B cell (primary cell): ENCODE results near the gene FOXJ1. TPM values are rescaled to one million over a fixed set of nuclear protein-coding genes. Genes with fewer than 3 reads are reported as not detected.

Experiments used
- ATAC-seq: fragments of 200-7000 bp; cut with Tn5 transposase; one replicate; pipeline ENCODE4 v1.10.0; 2021; ENCODE audit warnings: low read depth, mild to moderate bottlenecking, moderate number of reproducible peaks, moderate library complexity
- CTCF ChIA-PET: fragments of 350-600 bp; sonication (Branson Sonifier 250); formaldehyde crosslinking; loops from one replicate; lab custom pipeline; 2021; ENCODE audit warnings: antibody characterized with exemption, inconsistent platforms; lab: Charles Lee
- POLR2A ChIA-PET: fragments of 350-600 bp; sonication (Branson Sonifier 250); formaldehyde crosslinking; loops from one replicate; lab custom pipeline; 2021; ENCODE audit warnings: antibody characterized with exemption; lab: Charles Lee
- DNase-seq: peaks from one replicate; pipeline ENCODE4 v3.0.0; 2013
- H2AFZ ChIP-seq: 2 replicates; pipeline ENCODE4 v1.6.1; 2012; ENCODE audit warnings: mild to moderate bottlenecking, low read depth, low read length; ENCODE audit not compliant: insufficient read depth, poor library complexity, severe bottlenecking
- H3K27ac ChIP-seq, 2 donors: 1 replicate in 1 of 2; 2 replicates in 1 of 2; pipeline ENCODE4 v1.5.1; 2012 to 2013; ENCODE audit warnings: low read length in 2 of 2, mild to moderate bottlenecking in 2 of 2, moderate library complexity in 1 of 2
- H3K27me3 ChIP-seq, 4 experiments: fragments of 200-600 bp in 1 of 4; sonication (generic) in 1 of 4; replicated peaks in 1 of 4; 1 replicate in 2 of 4; 2 replicates in 2 of 4; pipeline versions ENCODE4 v1.6.1 to v1.7.0; 2013 to 2016; ENCODE audit warnings: low read length in 3 of 4, mild to moderate bottlenecking in 2 of 4, mixed read lengths in 1 of 4, moderate library complexity in 1 of 4; ENCODE audit not compliant: insufficient read depth in 4 of 4, control insufficient read depth in 3 of 4; ENCODE audit errors: control extremely low read depth in 1 of 4
- H3K36me3 ChIP-seq, 2 experiments: replicated peaks in 1 of 2; 1 replicate in 1 of 2; 2 replicates in 1 of 2; pipeline versions ENCODE4 v1.6.1 to v1.7.1; 2013; ENCODE audit warnings: low read length in 1 of 2; ENCODE audit not compliant: insufficient read depth in 2 of 2, control insufficient read depth in 1 of 2; ENCODE audit errors: control extremely low read depth in 1 of 2, extremely low read depth in 1 of 2
- H3K4me1 ChIP-seq, 2 donors: fragments of 200-600 bp in 1 of 2; sonication (generic) in 1 of 2; 1 replicate in 1 of 2; 2 replicates in 1 of 2; pipeline versions ENCODE4 v1.5.1 to v1.6.1; 2013 to 2017; ENCODE audit warnings: low read length in 2 of 2; ENCODE audit not compliant: control insufficient read depth in 2 of 2, insufficient read depth in 2 of 2
- H3K4me2 ChIP-seq: replicated peaks from 2 replicates; pipeline ENCODE3; 2012; ENCODE audit warnings: mild to moderate bottlenecking, low read depth, low read length; ENCODE audit not compliant: poor library complexity, severe bottlenecking
- H3K4me3 ChIP-seq, 5 experiments: fragments of 200-600 bp in 1 of 5; sonication (generic) in 1 of 5; 1 replicate in 3 of 5; 2 replicates in 2 of 5; pipeline versions ENCODE4 v1.5.1 to v1.7.0; 2011 to 2016; ENCODE audit warnings: low read length in 4 of 5, mild to moderate bottlenecking in 4 of 5, low read depth in 2 of 5, control low read depth in 1 of 5, moderate library complexity in 1 of 5; ENCODE audit not compliant: insufficient read depth in 1 of 5; ENCODE audit errors: control extremely low read depth in 1 of 5, extremely low read depth in 1 of 5
- H3K79me2 ChIP-seq: fragments of 200-600 bp; sonication (generic); one replicate; pipeline ENCODE4 v1.6.0; 2016; ENCODE audit warnings: low read length; ENCODE audit not compliant: control insufficient read depth, insufficient read depth
- H3K9ac ChIP-seq: fragments of 200-600 bp; sonication (generic); 2 replicates; pipeline ENCODE4 v1.6.1; 2017; ENCODE audit warnings: mild to moderate bottlenecking, low read length, moderate library complexity
- H3K9me3 ChIP-seq, 3 donors: one replicate each; pipeline versions ENCODE4 v1.6.1 to v1.7.1; 2013; ENCODE audit warnings: low read length in 2 of 3; ENCODE audit not compliant: control insufficient read depth in 2 of 3, insufficient read depth in 1 of 3; ENCODE audit errors: control extremely low read depth in 1 of 3
- H4K20me1 ChIP-seq: 2 replicates; pipeline ENCODE4 v1.6.0; 2012; ENCODE audit warnings: mild to moderate bottlenecking, low read length; ENCODE audit not compliant: insufficient read depth, control insufficient read depth, poor library complexity, severe bottlenecking
- H3K27ac Mint-ChIP-seq: one replicate; pipeline ENCODE4 v1.8.0; 2021; ENCODE audit warnings: mixed read lengths
- H3K27me3 Mint-ChIP-seq: one replicate; pipeline ENCODE4 v1.8.0; 2021; ENCODE audit warnings: mixed read lengths
- H3K4me1 Mint-ChIP-seq: one replicate; pipeline ENCODE4 v1.8.0; 2021; ENCODE audit warnings: mixed read lengths
- H3K4me3 Mint-ChIP-seq: one replicate; pipeline ENCODE4 v1.8.0; 2021; ENCODE audit warnings: mixed read lengths
- H3K9me3 Mint-ChIP-seq: one replicate; pipeline ENCODE4 v1.8.0; 2022; ENCODE audit warnings: mixed read lengths; ENCODE audit not compliant: insufficient read depth
- CTCF ChIP-seq: fragments of 200-600 bp; IDR thresholded peaks from one replicate; pipeline ENCODE4 v1.8.0; 2022; ENCODE audit warnings: antibody characterized with exemption, mild to moderate bottlenecking
- EZH2 ChIP-seq: IDR thresholded peaks from 2 replicates; pipeline ENCODE4 v1.6.1; 2012; ENCODE audit warnings: borderline replicate concordance, low read depth, mild to moderate bottlenecking, moderate library complexity, low read length; ENCODE audit not compliant: insufficient read depth, poor library complexity, severe bottlenecking
- WGBS: methylation state at CpG from one replicate; pipeline ENCODE4 v1.1.5; 2013; ENCODE audit warnings: missing lambda C conversion rate; ENCODE audit not compliant: insufficient coverage; 5-methylcytosine and 5-hydroxymethylcytosine counted together
- intact Hi-C: fragments of 100-400 bp; cut with micrococcal nuclease; formaldehyde crosslinking; loops from one replicate; pipeline ENCODE4 v1.10.0; 2022
- polyA plus RNA-seq: library from polyadenylated mRNA; depleted of rRNA; stranded (reverse); fragments of >200 nt; gene quantifications from 2 replicates; pipeline ENCODE4 v1.2.3, GENCODE V29; 2012
- total RNA-seq, 2 donors: library from RNA; stranded (reverse); fragments of 120-200 nt in 1 of 2; gene quantifications; 1 replicate in 1 of 2; 2 replicates in 1 of 2; pipeline versions ENCODE4 v1.2.3 to v1.2.4, GENCODE V29; 2013 to 2022

The FOXJ1 gene
- total and polyA plus RNA-seq, 2 donors (not counting 1 experiment from before 2014, with no cell fraction given): 0.20 to 1.0 TPM

GRCh38 chr17:76179496-76180467 is 38.7 kb upstream of the FOXJ1 start:
- ChIA-PET POLR2A (no interaction called here), CTCF (interaction anchor here (0.6 to 10.0 kb wide), 21 partner anchors 8 to 218 kb away, joined by 3 to 169 read pairs (median 5); partner anchors contain the start of genes EVPL and FOXJ1)
- Histone ChIP-seq H3K4me1 (peaks cover 6 to 10% of the 10 kb centered on the region in 2 donors), H3K36me3 (no peaks in the 10 kb centered on the region), H3K27ac (no peak overlapping the region), H3K4me2 (no peak overlapping the region), H3K4me3 (no peak overlapping the region), H3K9ac (no peak overlapping the region), H2AFZ (peak overlapping the region; percentile 50), H3K27me3 (no peaks in the 10 kb centered on the region), H3K79me2 (no peaks in the 10 kb centered on the region), H4K20me1 (no peaks in the 10 kb centered on the region), H3K9me3 (no peaks in the 10 kb centered on the region)
- intact Hi-C loops: loop anchor here (5.0 kb wide), 2 partner anchors 37 to 83 kb away; partner anchors contain the start of gene FOXJ1
- no peak overlapping the region for H3K27ac Mint-ChIP-seq
- peak; percentile 25 for DNase-seq
- peaks cover 17% of the 10 kb centered on the region for H3K4me1 Mint-ChIP-seq
- WGBS: 0% methylated on average over 1 of the region's 6 CpGs
- no peak overlapping the region for H3K4me3 Mint-ChIP-seq
- H3K27me3 Mint-ChIP-seq: no peaks in the 10 kb centered on the region
- TF ChIP-seq EZH2: no peak
- no peak for TF ChIP-seq CTCF
- no peaks in the 10 kb centered on the region for H3K9me3 Mint-ChIP-seq
- ATAC-seq: no peak

GRCh38 chr17:76178124-76178523 is 37.1 kb upstream of the FOXJ1 start:
- H3K4me1 ChIP-seq: peaks cover 3 to 10% of the 10 kb centered on the region in 2 donors
- no peak overlapping the region for H3K4me3 Mint-ChIP-seq

More at GRCh38 chr17:76178124-76178523, 37.1 kb upstream of the FOXJ1 start:
- H3K27ac ChIP-seq: no peak overlapping the region
- H3K4me2 ChIP-seq: no peak overlapping the region
- intact Hi-C loops: no loop called here
- H3K9me3 ChIP-seq: no peaks in the 10 kb centered on the region
- Mint-ChIP-seq H3K9me3 (no peaks in the 10 kb centered on the region), H3K27me3 (no peaks in the 10 kb centered on the region), H3K27ac (no peak overlapping the region), H3K4me1 (peaks cover 15% of the 10 kb centered on the region)
- no peak overlapping the region for H2AFZ ChIP-seq
- ATAC-seq (no peak), DNase-seq (no peak)
- 76% methylated on average over 8 of the region's 10 CpGs for WGBS
- POLR2A ChIA-PET: interaction anchor here (0.6 kb wide), 1 partner anchor 68 kb away, joined by 3 read pairs; no protein-coding TSS in a partner anchor
- H3K4me3 ChIP-seq: no peak overlapping the region
- TF ChIP-seq CTCF (no peak), EZH2 (no peak)
- no peaks in the 10 kb centered on the region for H3K79me2 ChIP-seq
- H3K9ac ChIP-seq: no peak overlapping the region
- H3K36me3 ChIP-seq: no peaks in the 10 kb centered on the region
- CTCF ChIA-PET: interaction anchor here (1.1 to 10.0 kb wide), 3 partner anchors 48 to 102 kb away, joined by 3 to 169 read pairs (median 102); no protein-coding TSS in a partner anchor
- no peaks in the 10 kb centered on the region for H4K20me1 ChIP-seq
- no peaks in the 10 kb centered on the region for H3K27me3 ChIP-seq
